Kidney (tissue), 14 donors: Measurements from ENCODE around the gene MBD3. TPM values are rescaled to one million over a fixed set of nuclear protein-coding genes. Genes with fewer than 3 reads are reported as not detected.
"Not testable (repeated sequence)": the region's sequence is repeated elsewhere in the genome, so short reads cannot be mapped to it uniquely, and the experiment has no call there.

Source experiments
- DNase-seq, 5 donors: peaks; one replicate each; pipeline ENCODE4 v3.0.0-alpha.2; 2013 to 2020
- FAIRE-seq: peaks from 2 replicates; lab custom pipeline; 2012; peaks lifted over from hg19 to GRCh38; lab: Jason Lieb, UNC
- H3K27ac ChIP-seq, 2 donors: one replicate each; pipeline ENCODE4 v1.7.0; 2013; ENCODE audit warnings: low read depth in 2 of 2, low read length in 2 of 2, inconsistent platforms in 1 of 2
- H3K27me3 ChIP-seq: one replicate; pipeline ENCODE4 v1.7.1; 2013; ENCODE audit warnings: low read length, inconsistent platforms; ENCODE audit not compliant: control insufficient read depth, insufficient read depth
- H3K36me3 ChIP-seq, 3 donors: one replicate each; pipeline versions ENCODE4 v1.7.0 to v1.7.1; 2013; ENCODE audit warnings: low read length in 3 of 3, control low read depth in 1 of 3, inconsistent platforms in 1 of 3; ENCODE audit not compliant: insufficient read depth in 3 of 3, control insufficient read depth in 2 of 3
- H3K4me1 ChIP-seq, 3 donors: one replicate each; pipeline versions ENCODE4 v1.7.0 to v1.7.1; 2013; ENCODE audit warnings: low read length in 3 of 3, inconsistent platforms in 1 of 3, low read depth in 1 of 3; ENCODE audit not compliant: control insufficient read depth in 2 of 3, insufficient read depth in 2 of 3
- H3K4me3 ChIP-seq, 3 donors: one replicate each; pipeline versions ENCODE4 v1.7.0 to v1.8.1; 2013; ENCODE audit warnings: low read length in 3 of 3, control low read depth in 1 of 3, inconsistent platforms in 1 of 3
- H3K9ac ChIP-seq, 3 donors: one replicate each; pipeline versions ENCODE4 v1.7.0 to v1.7.1; 2013; ENCODE audit warnings: low read length in 3 of 3, control low read depth in 1 of 3, inconsistent platforms in 1 of 3
- H3K9me3 ChIP-seq, 3 donors: one replicate each; pipeline versions ENCODE4 v1.7.0 to v1.7.1; 2013; ENCODE audit warnings: low read length in 3 of 3, control low read depth in 1 of 3, inconsistent platforms in 1 of 3; ENCODE audit not compliant: control insufficient read depth in 2 of 3, insufficient read depth in 1 of 3
- intact Hi-C: fragments of 100-400 bp; cut with DNase I; formaldehyde crosslinking; loops from one replicate; pipeline ENCODE4 v1.11.1; 2022
- polyA plus RNA-seq: library from polyadenylated mRNA; stranded (reverse); fragments of 350-450 nt; fragmentation: Illumina TruSeq; extraction: RNeasy Lipid Tissue Mini Kit (QIAGEN cat#74804); gene quantifications from one replicate; pipeline ENCODE4 v1.2.3, GENCODE V29; 2014; ENCODE audit warnings: low read depth, low replicate concordance; ENCODE audit not compliant: insufficient read depth
- total RNA-seq: library from RNA; stranded (reverse); fragmentation: NEBNext Ultra II Directional; extraction: Animal tissue kit (Norgen Biotek cat#: 25700); gene quantifications from one replicate; pipeline ENCODE4 v1.2.1, GENCODE V29; 2021
- TF ChIP-seq, protein P1 (sequence below): IDR thresholded peaks from 3 replicates; pipeline ENCODE4 v1.5.1; 2012; ENCODE audit warnings: mild to moderate bottlenecking, moderate library complexity, borderline replicate concordance; ENCODE audit not compliant: insufficient read depth; ENCODE audit errors: extremely low read depth
- donor health status: control.
- donor health status: control.
- donor health status: control.
- donor health status: control.
- donor health status: control.
- donor health status: DM: yes; HTN: yes; CAD: no.
- donor health status: Normal renal cell carcinoma (clear cell type).

The MBD3 gene
- total and polyA plus RNA-seq, 2 donors from 2014 or later, result 62.5 to 76.1 TPM

- no peaks in the 10 kb centered on the region for H3K27me3 ChIP-seq
- H3K9me3 ChIP-seq, result no peaks in the 10 kb centered on the region
- no peaks in the 10 kb centered on the region for H3K4me1 ChIP-seq
- intact Hi-C loops, result no loop called here
- TF ChIP-seq, protein P1, sequence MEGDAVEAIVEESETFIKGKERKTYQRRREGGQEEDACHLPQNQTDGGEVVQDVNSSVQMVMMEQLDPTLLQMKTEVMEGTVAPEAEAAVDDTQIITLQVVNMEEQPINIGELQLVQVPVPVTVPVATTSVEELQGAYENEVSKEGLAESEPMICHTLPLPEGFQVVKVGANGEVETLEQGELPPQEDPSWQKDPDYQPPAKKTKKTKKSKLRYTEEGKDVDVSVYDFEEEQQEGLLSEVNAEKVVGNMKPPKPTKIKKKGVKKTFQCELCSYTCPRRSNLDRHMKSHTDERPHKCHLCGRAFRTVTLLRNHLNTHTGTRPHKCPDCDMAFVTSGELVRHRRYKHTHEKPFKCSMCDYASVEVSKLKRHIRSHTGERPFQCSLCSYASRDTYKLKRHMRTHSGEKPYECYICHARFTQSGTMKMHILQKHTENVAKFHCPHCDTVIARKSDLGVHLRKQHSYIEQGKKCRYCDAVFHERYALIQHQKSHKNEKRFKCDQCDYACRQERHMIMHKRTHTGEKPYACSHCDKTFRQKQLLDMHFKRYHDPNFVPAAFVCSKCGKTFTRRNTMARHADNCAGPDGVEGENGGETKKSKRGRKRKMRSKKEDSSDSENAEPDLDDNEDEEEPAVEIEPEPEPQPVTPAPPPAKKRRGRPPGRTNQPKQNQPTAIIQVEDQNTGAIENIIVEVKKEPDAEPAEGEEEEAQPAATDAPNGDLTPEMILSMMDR, result no peak
- no peak overlapping the region for H3K9ac ChIP-seq
- DNase-seq (no peak), FAIRE-seq (no peak)
- no peak overlapping the region for H3K4me3 ChIP-seq
- no peaks in the 10 kb centered on the region for H3K36me3 ChIP-seq
- H3K27ac ChIP-seq, result no peak overlapping the region
These were observed 53.7 kb downstream of the MBD3 start for GRCh38 chr19:1538978-1539377.

GRCh38 chr19:1535699-1536098, 57.0 kb downstream of the MBD3 start:
- H3K27me3 ChIP-seq, H3K27ac ChIP-seq, H3K4me1 ChIP-seq, H3K9ac ChIP-seq, H3K4me3 ChIP-seq, DNase-seq, FAIRE-seq, H3K9me3 ChIP-seq, intact Hi-C loops, H3K36me3 ChIP-seq: not testable (repeated sequence)

DNA sequence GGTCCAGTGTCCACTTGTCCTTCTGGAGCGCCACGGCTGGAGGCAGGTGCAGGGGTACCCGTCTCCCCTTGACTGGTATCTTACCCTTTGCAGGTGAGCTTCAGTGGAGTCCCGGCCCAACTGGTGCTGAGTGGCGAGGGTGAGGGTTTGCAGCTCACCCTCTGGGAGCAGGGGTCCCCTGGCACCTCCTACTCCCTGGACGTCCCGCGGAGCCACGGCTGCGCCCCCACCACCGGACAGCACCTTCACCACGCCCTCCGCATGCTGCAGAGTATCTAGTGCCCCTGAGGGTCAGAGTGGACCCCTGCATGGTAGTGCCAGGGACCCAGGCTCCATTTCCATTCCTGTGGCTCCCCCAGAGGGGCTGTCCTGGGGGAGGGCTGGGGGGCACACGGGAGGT, 57.7 kb downstream of the MBD3 start:
- Histone ChIP-seq H3K27ac (no peak overlapping the region), H3K4me3 (no peak overlapping the region), H3K9ac (no peak overlapping the region), H3K9me3 (no peaks in the 10 kb centered on the region), H3K27me3 (no peaks in the 10 kb centered on the region), H3K4me1 (no peaks in the 10 kb centered on the region), H3K36me3 (no peaks in the 10 kb centered on the region)
- DNase-seq, result no peak
- TF ChIP-seq, protein P1, result no peak
- intact Hi-C loops, result no loop called here
- FAIRE-seq, result no peak

DNA sequence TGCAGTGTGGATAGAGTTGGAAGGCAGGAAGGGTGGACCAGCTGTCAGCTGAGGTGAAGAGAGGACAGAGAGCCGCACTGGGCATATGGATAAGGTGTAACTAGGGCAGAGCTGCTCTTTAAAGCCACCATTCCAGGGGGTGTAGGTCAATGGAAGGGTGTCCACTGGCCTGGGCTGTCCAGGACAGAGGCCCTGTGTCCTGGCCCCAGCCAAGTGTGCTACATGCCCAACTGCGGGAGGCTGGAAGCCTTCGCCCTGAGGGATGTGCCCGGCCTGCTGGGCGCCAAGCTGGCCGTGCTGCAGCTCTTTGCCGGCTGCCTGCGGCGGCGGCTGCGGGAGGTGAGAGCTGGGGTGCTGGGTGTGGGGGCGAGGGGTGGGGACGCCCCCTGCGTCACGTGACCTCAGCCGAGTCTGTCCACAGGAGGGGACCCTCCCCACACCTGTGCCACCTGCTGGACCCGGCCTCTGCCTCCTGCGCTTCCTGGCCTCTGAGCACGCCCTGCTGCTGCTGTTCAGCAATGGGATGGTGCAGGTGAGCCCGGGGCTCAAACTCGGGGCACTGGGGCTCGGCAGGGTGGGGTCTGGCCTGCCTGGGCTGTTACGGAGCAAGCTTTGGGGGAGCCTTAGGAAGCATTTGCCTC, 59.0 kb downstream of the MBD3 start:
- TF ChIP-seq, protein P1, result no peak
- intact Hi-C loops, result no loop called here
- DNase-seq, result no peak
- Histone ChIP-seq H3K4me1 (no peaks in the 10 kb centered on the region), H3K9ac (no peak overlapping the region), H3K9me3 (no peaks in the 10 kb centered on the region), H3K36me3 (no peaks in the 10 kb centered on the region), H3K27me3 (no peaks in the 10 kb centered on the region), H3K4me3 (no peak overlapping the region), H3K27ac (no peak overlapping the region)
- no peak for FAIRE-seq
